ENCODE data around the gene GAS7.

DNA sequence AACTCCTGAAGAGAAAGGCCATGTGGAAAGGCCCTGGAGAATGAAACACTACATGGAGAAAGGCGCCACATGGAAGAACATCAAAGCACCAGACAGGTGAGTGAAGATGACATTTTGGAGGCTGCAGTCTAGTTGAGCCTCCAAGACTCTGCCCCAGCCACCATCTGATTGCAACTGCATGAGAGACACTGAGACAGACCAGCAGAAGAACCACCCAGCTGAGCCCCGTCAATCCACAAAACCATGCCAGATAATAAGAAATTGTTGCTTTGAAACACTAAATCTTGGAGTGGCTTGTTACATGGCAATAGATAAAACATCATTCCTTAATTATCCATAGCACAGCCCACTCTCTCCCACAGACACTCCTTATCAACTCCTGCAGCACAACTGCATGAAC is 4.8 kb downstream of the GAS7 start:
- TF ChIP-seq, protein P1, sequence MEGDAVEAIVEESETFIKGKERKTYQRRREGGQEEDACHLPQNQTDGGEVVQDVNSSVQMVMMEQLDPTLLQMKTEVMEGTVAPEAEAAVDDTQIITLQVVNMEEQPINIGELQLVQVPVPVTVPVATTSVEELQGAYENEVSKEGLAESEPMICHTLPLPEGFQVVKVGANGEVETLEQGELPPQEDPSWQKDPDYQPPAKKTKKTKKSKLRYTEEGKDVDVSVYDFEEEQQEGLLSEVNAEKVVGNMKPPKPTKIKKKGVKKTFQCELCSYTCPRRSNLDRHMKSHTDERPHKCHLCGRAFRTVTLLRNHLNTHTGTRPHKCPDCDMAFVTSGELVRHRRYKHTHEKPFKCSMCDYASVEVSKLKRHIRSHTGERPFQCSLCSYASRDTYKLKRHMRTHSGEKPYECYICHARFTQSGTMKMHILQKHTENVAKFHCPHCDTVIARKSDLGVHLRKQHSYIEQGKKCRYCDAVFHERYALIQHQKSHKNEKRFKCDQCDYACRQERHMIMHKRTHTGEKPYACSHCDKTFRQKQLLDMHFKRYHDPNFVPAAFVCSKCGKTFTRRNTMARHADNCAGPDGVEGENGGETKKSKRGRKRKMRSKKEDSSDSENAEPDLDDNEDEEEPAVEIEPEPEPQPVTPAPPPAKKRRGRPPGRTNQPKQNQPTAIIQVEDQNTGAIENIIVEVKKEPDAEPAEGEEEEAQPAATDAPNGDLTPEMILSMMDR (IDR thresholded peaks at IDR 0.05; ENCODE audit: insufficient read depth, low read length) = no peak
- no peak for TF ChIP-seq POLR2AphosphoS5 (IDR thresholded peaks at IDR 0.05; ENCODE audit: low read depth)
- TF ChIP-seq GABPA (IDR thresholded peaks at IDR 0.05; ENCODE audit: low read depth) = no peak
- TF ChIP-seq, protein P2, sequence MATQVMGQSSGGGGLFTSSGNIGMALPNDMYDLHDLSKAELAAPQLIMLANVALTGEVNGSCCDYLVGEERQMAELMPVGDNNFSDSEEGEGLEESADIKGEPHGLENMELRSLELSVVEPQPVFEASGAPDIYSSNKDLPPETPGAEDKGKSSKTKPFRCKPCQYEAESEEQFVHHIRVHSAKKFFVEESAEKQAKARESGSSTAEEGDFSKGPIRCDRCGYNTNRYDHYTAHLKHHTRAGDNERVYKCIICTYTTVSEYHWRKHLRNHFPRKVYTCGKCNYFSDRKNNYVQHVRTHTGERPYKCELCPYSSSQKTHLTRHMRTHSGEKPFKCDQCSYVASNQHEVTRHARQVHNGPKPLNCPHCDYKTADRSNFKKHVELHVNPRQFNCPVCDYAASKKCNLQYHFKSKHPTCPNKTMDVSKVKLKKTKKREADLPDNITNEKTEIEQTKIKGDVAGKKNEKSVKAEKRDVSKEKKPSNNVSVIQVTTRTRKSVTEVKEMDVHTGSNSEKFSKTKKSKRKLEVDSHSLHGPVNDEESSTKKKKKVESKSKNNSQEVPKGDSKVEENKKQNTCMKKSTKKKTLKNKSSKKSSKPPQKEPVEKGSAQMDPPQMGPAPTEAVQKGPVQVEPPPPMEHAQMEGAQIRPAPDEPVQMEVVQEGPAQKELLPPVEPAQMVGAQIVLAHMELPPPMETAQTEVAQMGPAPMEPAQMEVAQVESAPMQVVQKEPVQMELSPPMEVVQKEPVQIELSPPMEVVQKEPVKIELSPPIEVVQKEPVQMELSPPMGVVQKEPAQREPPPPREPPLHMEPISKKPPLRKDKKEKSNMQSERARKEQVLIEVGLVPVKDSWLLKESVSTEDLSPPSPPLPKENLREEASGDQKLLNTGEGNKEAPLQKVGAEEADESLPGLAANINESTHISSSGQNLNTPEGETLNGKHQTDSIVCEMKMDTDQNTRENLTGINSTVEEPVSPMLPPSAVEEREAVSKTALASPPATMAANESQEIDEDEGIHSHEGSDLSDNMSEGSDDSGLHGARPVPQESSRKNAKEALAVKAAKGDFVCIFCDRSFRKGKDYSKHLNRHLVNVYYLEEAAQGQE (IDR thresholded peaks at IDR 0.05; ENCODE audit: insufficient replicate concordance, low read depth) = no peak
